Cardiac muscle cell (in vitro differentiated cells and primary cell): ENCODE data around the gene VGLL4. TPM values are rescaled to one million over a fixed set of nuclear protein-coding genes. Genes with fewer than 3 reads are reported as not detected.
A peak's percentile ranks its signal among the peaks of the same experiment; 100 is the strongest.

ENCODE experiments used
- DNase-seq, 2 donors: peaks; one replicate each; pipeline versions ENCODE4 v3.0.0 to v3.0.0-alpha.2; 2010 to 2017; ENCODE audit warnings: low read depth in 1 of 2, low spot score in 1 of 2
- H3K27ac ChIP-seq: fragments of 200-600 bp; sonication (generic); 2 replicates; pipeline ENCODE4 v1.5.1; 2016
- H3K27me3 ChIP-seq: fragments of 200-600 bp; sonication (generic); 2 replicates; pipeline ENCODE4 v1.6.0; 2016; ENCODE audit warnings: control low read depth
- H3K36me3 ChIP-seq: fragments of 200-600 bp; sonication (generic); 2 replicates; pipeline ENCODE4 v1.5.1; 2016; ENCODE audit warnings: control low read depth
- H3K4me1 ChIP-seq: fragments of 200-600 bp; sonication (generic); 2 replicates; pipeline ENCODE4 v1.8.1; 2017; ENCODE audit warnings: low read depth, mild to moderate bottlenecking, mixed run types
- H3K4me3 ChIP-seq: fragments of 200-600 bp; sonication (generic); 2 replicates; pipeline ENCODE4 v1.5.1; 2016; ENCODE audit warnings: mild to moderate bottlenecking
- H3K9me3 ChIP-seq: fragments of 200-600 bp; sonication (generic); 2 replicates; pipeline ENCODE4 v1.5.1; 2017; ENCODE audit warnings: low read depth, mild to moderate bottlenecking, control low read depth
- polyA plus RNA-seq: library from polyadenylated mRNA; unstranded; fragments of >200 nt; fragmentation: Nextera tagmentation; extraction: Ambion mirVana; gene quantifications from 2 replicates; pipeline ENCODE4 v1.2.1, GENCODE V29; 2016
- total RNA-seq: library from RNA; depleted of rRNA; stranded (reverse); fragments of >200 nt; gene quantifications from 2 replicates; pipeline ENCODE4 v1.2.3, GENCODE V29; 2016
- TF ChIP-seq, protein P1 (sequence below): IDR thresholded peaks from 2 replicates; pipeline ENCODE4 v1.5.1; 2012; ENCODE audit warnings: low read depth, mild to moderate bottlenecking, low read length

VGLL4 gene
- total and polyA plus RNA-seq, 2 experiments from 2014 or later: 62.9 to 147 TPM

DNA sequence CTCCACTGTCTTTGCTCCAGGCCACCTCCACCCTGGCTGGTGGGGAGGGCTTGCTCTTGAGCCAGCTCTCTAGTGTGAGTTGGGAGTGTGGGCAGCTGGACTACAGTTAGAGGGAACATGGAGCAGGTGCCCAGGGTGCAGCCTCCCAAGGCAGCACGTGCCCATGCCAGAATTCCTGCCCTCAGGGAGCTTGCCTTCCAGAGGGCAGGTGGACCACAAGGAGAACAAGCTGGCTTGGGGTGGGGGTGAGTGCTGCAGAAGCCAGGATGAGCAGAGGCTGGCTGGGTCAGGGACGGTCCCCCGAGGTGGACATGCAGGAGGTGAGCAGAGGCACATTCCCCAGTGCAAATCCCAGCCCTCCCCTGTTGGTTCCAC, 89.5 kb downstream of the VGLL4 start:
- Histone ChIP-seq H3K4me3 (no peak overlapping the region), H3K27me3 (no peaks in the 10 kb centered on the region), H3K9me3 (no peaks in the 10 kb centered on the region), H3K27ac (peak overlapping the region; percentile 43), H3K4me1 (no peaks in the 10 kb centered on the region), H3K36me3 (peaks cover 23% of the 10 kb centered on the region)
- no peak for DNase-seq
- TF ChIP-seq, protein P1, sequence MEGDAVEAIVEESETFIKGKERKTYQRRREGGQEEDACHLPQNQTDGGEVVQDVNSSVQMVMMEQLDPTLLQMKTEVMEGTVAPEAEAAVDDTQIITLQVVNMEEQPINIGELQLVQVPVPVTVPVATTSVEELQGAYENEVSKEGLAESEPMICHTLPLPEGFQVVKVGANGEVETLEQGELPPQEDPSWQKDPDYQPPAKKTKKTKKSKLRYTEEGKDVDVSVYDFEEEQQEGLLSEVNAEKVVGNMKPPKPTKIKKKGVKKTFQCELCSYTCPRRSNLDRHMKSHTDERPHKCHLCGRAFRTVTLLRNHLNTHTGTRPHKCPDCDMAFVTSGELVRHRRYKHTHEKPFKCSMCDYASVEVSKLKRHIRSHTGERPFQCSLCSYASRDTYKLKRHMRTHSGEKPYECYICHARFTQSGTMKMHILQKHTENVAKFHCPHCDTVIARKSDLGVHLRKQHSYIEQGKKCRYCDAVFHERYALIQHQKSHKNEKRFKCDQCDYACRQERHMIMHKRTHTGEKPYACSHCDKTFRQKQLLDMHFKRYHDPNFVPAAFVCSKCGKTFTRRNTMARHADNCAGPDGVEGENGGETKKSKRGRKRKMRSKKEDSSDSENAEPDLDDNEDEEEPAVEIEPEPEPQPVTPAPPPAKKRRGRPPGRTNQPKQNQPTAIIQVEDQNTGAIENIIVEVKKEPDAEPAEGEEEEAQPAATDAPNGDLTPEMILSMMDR: no peak

DNA sequence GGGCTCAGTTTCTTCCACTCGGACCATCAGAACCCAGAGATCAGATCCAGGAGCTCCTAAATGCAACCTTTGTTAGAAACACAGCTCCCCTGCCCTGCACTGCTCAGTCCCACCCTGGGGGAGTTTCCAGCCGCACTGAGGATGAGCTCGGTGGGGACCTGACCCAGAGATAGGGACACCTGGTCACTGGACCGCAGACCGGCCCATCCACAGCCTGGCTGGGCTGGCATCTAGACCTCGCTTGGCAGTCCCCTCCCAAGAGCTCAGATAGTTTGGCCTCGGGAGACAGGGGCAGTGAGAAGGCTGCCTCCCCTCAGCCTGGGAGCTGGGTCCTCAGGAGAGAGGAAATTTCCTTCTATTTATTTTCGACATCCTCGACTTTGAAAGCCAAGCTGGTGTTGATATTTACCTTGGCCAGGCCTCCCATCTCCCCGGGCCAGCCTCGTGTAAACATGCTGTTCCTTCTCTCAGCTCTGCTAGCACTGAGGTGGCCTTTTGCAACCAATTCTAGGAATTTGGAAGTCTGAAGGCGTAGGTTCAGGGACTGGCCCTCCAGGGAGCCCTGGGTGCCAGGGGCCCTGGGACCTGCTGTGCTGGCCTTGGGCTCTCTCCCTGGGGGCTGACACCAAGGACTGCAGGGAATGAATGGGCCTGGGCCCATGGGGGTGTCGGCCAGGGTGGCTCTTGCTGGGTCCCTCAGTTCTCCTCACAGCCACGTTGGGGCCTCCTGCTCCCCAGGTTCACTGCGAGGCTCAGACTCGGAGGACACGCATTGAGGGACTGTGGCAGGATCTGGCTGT, 90.1 kb downstream of the VGLL4 start:
- H3K27ac ChIP-seq: peak overlapping the region; percentile 43
- no peaks in the 10 kb centered on the region for H3K4me1 ChIP-seq
- peak in 1 of 2 donors; percentile 33 for DNase-seq
- H3K4me3 ChIP-seq: no peak overlapping the region
- H3K27me3 ChIP-seq: no peaks in the 10 kb centered on the region
- H3K36me3 ChIP-seq: peaks cover 19% of the 10 kb centered on the region
- TF ChIP-seq, protein P1: no peak
- no peaks in the 10 kb centered on the region for H3K9me3 ChIP-seq

DNA sequence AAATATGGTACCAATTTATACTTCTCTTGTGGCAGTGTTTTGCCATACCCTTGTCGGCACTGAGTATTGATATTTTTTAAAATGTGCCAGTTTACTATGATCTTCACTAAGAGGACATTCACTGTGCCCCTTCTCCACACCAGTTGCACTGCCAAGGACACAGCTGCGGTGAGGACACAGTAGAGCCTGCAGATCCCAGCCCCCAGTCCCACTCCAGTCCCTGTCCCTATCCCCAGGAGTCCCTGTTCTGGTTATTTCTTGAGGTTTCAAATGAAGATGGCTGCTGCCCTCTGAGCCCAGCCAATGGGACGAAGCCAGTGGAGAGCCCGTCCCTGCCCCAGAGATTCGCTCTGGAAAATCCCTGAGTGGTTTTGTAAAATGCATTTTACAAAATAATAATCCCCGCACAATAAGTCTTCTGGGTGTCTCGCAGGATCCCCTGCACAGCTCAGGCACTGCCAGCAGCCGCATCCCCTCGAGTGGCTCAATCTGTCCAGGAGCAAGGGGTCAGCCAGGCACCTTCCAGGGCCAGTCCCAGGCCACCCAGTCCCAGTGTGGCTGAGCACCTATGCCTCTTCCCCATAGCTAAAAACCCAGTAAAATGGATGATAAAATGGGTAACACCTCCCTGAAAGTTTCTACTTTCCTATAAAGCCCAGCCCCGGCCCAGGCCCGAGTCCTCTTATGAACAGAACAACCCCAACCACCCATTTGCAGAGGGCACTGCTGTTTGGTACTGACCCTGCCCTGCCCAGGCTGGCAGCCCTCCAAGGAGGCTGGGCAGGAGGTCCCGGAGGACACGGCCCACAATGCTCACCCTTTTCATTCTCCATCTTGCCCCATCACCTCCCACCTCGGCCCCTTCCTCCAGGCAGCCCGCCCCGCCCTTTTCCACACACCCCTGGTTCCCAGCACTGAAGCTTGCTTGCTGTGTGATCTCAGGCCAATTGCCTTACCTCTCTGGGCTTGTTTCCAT, 91.1 kb downstream of the VGLL4 start:
- Histone ChIP-seq H3K27ac (peak overlapping the region; percentile 57), H3K9me3 (no peaks in the 10 kb centered on the region), H3K4me3 (no peak overlapping the region), H3K4me1 (no peaks in the 10 kb centered on the region), H3K27me3 (no peaks in the 10 kb centered on the region), H3K36me3 (peaks cover 9% of the 10 kb centered on the region)
- no peak for DNase-seq
- TF ChIP-seq, protein P1: no peak

DNA sequence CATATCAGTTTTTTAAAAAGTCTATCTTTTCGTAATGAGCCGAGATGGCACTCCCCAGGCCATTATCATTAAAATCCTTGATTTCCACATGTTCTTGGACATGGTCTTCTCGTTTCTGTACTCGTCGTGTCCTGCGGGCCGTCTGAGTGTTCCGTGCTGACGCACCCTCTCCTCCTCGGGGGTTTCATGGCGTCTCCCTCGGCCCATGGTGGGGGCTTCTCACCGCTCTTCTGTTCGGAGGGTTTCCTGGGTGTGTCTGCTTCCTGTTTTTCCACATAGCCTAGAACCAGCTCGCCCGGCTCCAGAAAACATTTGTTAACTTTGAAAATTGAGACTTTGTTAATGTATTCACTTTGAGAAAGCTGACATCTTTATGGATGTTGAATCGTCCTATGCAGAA, 92.7 kb downstream of the VGLL4 start:
- no peak for DNase-seq
- Histone ChIP-seq H3K4me3 (no peak overlapping the region), H3K27ac (no peak overlapping the region), H3K9me3 (no peaks in the 10 kb centered on the region), H3K27me3 (no peaks in the 10 kb centered on the region), H3K36me3 (peaks cover 3% of the 10 kb centered on the region), H3K4me1 (no peaks in the 10 kb centered on the region)
- TF ChIP-seq, protein P1: no peak

DNA sequence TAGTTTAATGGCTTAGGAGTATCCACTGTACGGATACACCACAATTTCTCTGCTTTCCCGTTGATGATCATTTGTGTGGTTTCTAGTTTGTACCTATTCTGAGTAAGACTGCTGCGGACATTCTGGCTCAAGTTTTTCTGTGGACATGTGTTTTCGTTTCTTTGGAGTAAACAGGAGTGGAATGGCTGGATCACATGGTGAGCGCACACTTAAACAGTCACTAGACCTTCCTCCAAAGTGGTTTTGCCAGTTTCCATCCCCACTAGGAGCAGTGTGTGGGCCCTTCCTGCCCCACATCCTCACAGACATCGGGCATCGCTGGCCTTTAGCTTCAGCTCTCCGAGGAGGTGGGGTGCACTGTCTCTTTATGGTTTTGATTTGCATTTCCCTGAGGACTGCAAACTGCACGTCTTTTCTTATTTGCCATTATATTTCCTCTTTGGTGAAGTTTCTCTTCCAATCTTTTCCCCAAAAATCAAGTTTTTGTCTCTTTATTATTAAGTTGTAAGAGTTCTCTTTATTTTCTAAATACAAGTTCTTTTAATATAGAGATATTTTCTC, 94.1 kb downstream of the VGLL4 start:
- H3K9me3 ChIP-seq: no peaks in the 10 kb centered on the region
- no peaks in the 10 kb centered on the region for H3K27me3 ChIP-seq
- DNase-seq: no peak
- H3K27ac ChIP-seq: no peak overlapping the region
- H3K36me3 ChIP-seq: no peaks in the 10 kb centered on the region
- H3K4me1 ChIP-seq: peaks cover 6% of the 10 kb centered on the region
- no peak overlapping the region for H3K4me3 ChIP-seq
- TF ChIP-seq, protein P1: no peak
